ENCODE measurements around the gene SSR1.

GRCh38 chr6:7311176-7311575 is 1.8 kb downstream of the SSR1 start:
- TF ChIP-seq POLR2AphosphoS5 (IDR thresholded peaks at IDR 0.05; ENCODE audit: low read depth, low read length) (no peak), POLR2A (IDR thresholded peaks at IDR 0.05; ENCODE audit: low read depth, low read length) (no peak), TAF1 (IDR thresholded peaks at IDR 0.05; ENCODE audit: low read depth, low read length) (no peak), SPI1 (IDR thresholded peaks at IDR 0.05; ENCODE audit: low read depth, low read length) (no peak), POU2F2 (IDR thresholded peaks at IDR 0.05; ENCODE audit: low read depth, low read length) (no peak), PAX5 (IDR thresholded peaks at IDR 0.05; ENCODE audit: insufficient read depth, low read length, severe bottlenecking) (no peak)

All from GM12891 (cell line).